HEK293 (cell line): Measurements from ENCODE around the gene RTRAF.

Experiments used
- CTCF ChIA-PET: fragments of 350-600 bp; formaldehyde crosslinking; extraction: SDS; loops from one replicate; lab custom pipeline; 2021; ENCODE audit warnings: antibody characterized with exemption; lab: Yijun Ruan, JAX
- POLR2A ChIA-PET: fragments of 300-600 bp; formaldehyde crosslinking; extraction: SDS; loops from one replicate; lab custom pipeline; 2020; ENCODE audit warnings: antibody characterized with exemption, inconsistent platforms; lab: Yijun Ruan, JAX
- H3K27ac ChIP-seq: fragments of 200-500 bp; sonication (Bioruptor generic); 2 replicates; pipeline ENCODE4 v1.5.1; 2014; ENCODE audit warnings: low read depth, low read length, control low read depth, inconsistent platforms; ENCODE audit errors: extremely low read depth
- H3K36me3 ChIP-seq, 2 experiments: fragments of 200-500 bp in 1 of 2; sonication (Bioruptor generic) in 1 of 2; 1 replicate in 1 of 2; 2 replicates in 1 of 2; pipeline ENCODE4 v1.5.1; 2014 to 2017; ENCODE audit warnings: inconsistent platforms in 2 of 2, low read length in 2 of 2; ENCODE audit not compliant: control insufficient read depth in 2 of 2, insufficient read depth in 1 of 2
- H3K4me1 ChIP-seq: fragments of 200-500 bp; sonication (Bioruptor generic); 2 replicates; pipeline ENCODE4 v1.5.1; 2014; ENCODE audit warnings: mild to moderate bottlenecking, low read length, inconsistent platforms; ENCODE audit not compliant: control insufficient read depth, insufficient read depth
- H3K4me3 ChIP-seq: 2 replicates; pipeline ENCODE4 v1.5.1; 2011; ENCODE audit warnings: low read depth, mild to moderate bottlenecking, control low read depth, low read length, moderate library complexity
- H3K9me3 ChIP-seq: fragments of 200-500 bp; sonication (Bioruptor generic); 2 replicates; pipeline ENCODE4 v1.5.1; 2014; ENCODE audit warnings: low read depth, low read length, inconsistent platforms; ENCODE audit not compliant: control insufficient read depth, insufficient read depth
- AEBP2 ChIP-seq: fragments of 450-650 bp; formaldehyde crosslinking; IDR thresholded peaks from 2 replicates; pipeline ENCODE4 v1.5.1; 2016; ENCODE audit warnings: missing biosample characterization, missing genetic modification characterization, borderline replicate concordance
- EGR2 ChIP-seq: fragments of 450-650 bp; formaldehyde crosslinking; IDR thresholded peaks from 2 replicates; pipeline ENCODE4 v1.5.1; 2016; ENCODE audit warnings: low read depth, missing biosample characterization, missing genetic modification characterization
- HIC1 ChIP-seq: fragments of 450-650 bp; formaldehyde crosslinking; IDR thresholded peaks from 2 replicates; pipeline ENCODE4 v1.5.1; 2016; ENCODE audit warnings: missing biosample characterization, missing genetic modification characterization
- PATZ1 ChIP-seq: fragments of 450-650 bp; formaldehyde crosslinking; IDR thresholded peaks from 2 replicates; pipeline ENCODE4 v1.5.1; 2016; ENCODE audit warnings: missing biosample characterization, missing genetic modification characterization
- RBAK ChIP-seq: fragments of 450-650 bp; formaldehyde crosslinking; IDR thresholded peaks from 2 replicates; pipeline ENCODE4 v1.5.1; 2016; ENCODE audit warnings: missing biosample characterization, missing genetic modification characterization
- SCRT1 ChIP-seq: fragments of 450-650 bp; formaldehyde crosslinking; IDR thresholded peaks from 2 replicates; pipeline ENCODE4 v1.5.1; 2016; ENCODE audit warnings: missing biosample characterization, missing genetic modification characterization, borderline replicate concordance
- SETDB1 ChIP-seq: IDR thresholded peaks from one replicate; pipeline ENCODE4 v1.6.1; 2017; ENCODE audit warnings: mild to moderate bottlenecking, low read length, moderate library complexity, mixed read lengths; ENCODE audit not compliant: insufficient read length
- SP7 ChIP-seq: fragments of 450-650 bp; formaldehyde crosslinking; IDR thresholded peaks from 2 replicates; pipeline ENCODE4 v1.5.1; 2016; ENCODE audit warnings: missing biosample characterization, missing genetic modification characterization
- WT1 ChIP-seq: fragments of 450-650 bp; formaldehyde crosslinking; IDR thresholded peaks from 2 replicates; pipeline ENCODE4 v1.5.1; 2016; ENCODE audit warnings: missing biosample characterization, missing genetic modification characterization
- YY1 ChIP-seq: fragments of 450-650 bp; formaldehyde crosslinking; IDR thresholded peaks from 2 replicates; pipeline ENCODE4 v1.5.1; 2018; ENCODE audit warnings: missing biosample characterization, missing genetic modification characterization
- ZBTB21 ChIP-seq: fragments of 450-650 bp; formaldehyde crosslinking; IDR thresholded peaks from 2 replicates; pipeline ENCODE4 v1.5.1; 2017; ENCODE audit warnings: missing biosample characterization, missing genetic modification characterization
- ZFHX2 ChIP-seq: fragments of 450-650 bp; formaldehyde crosslinking; conservative IDR thresholded peaks from 2 replicates; pipeline ENCODE4 v1.5.1; 2016; ENCODE audit warnings: missing biosample characterization, missing genetic modification characterization
- ZIC2 ChIP-seq: fragments of 450-650 bp; formaldehyde crosslinking; IDR thresholded peaks from 2 replicates; pipeline ENCODE4 v1.5.1; 2016; ENCODE audit warnings: missing biosample characterization, missing genetic modification characterization
- ZNF132 ChIP-seq: fragments of 450-650 bp; formaldehyde crosslinking; IDR thresholded peaks from 2 replicates; pipeline ENCODE4 v1.5.1; 2017; ENCODE audit warnings: missing biosample characterization, missing genetic modification characterization, borderline replicate concordance
- ZNF19 ChIP-seq: fragments of 450-650 bp; formaldehyde crosslinking; IDR thresholded peaks from 2 replicates; pipeline ENCODE4; 2016; ENCODE audit warnings: missing biosample characterization, missing genetic modification characterization, low read depth
- ZNF214 ChIP-seq: fragments of 450-650 bp; formaldehyde crosslinking; IDR thresholded peaks from 2 replicates; pipeline ENCODE4 v1.5.1; 2017; ENCODE audit warnings: missing biosample characterization, mild to moderate bottlenecking, missing genetic modification characterization, borderline replicate concordance
- ZNF248 ChIP-seq: fragments of 450-650 bp; formaldehyde crosslinking; IDR thresholded peaks from 2 replicates; pipeline ENCODE4 v1.5.1; 2017; ENCODE audit warnings: missing biosample characterization, missing genetic modification characterization
- ZNF266 ChIP-seq: fragments of 450-650 bp; formaldehyde crosslinking; IDR thresholded peaks from 2 replicates; pipeline ENCODE4 v1.5.1; 2016; ENCODE audit warnings: missing biosample characterization, missing genetic modification characterization, low read depth
- ZNF394 ChIP-seq: fragments of 450-650 bp; formaldehyde crosslinking; IDR thresholded peaks from 2 replicates; pipeline ENCODE4 v1.5.1; 2016; ENCODE audit warnings: missing biosample characterization, missing genetic modification characterization, mild to moderate bottlenecking, moderate library complexity, borderline replicate concordance
- ZNF501 ChIP-seq: fragments of 450-650 bp; formaldehyde crosslinking; IDR thresholded peaks from 2 replicates; pipeline ENCODE4 v1.5.1; 2016; ENCODE audit warnings: missing biosample characterization, missing genetic modification characterization
- ZNF529 ChIP-seq: fragments of 450-650 bp; formaldehyde crosslinking; IDR thresholded peaks from 2 replicates; pipeline ENCODE4 v1.5.1; 2017; ENCODE audit warnings: missing genetic modification characterization, missing biosample characterization; ENCODE audit not compliant: insufficient replicate concordance
- ZNF623 ChIP-seq: fragments of 450-650 bp; formaldehyde crosslinking; IDR thresholded peaks from 2 replicates; pipeline ENCODE4 v1.5.1; 2016; ENCODE audit warnings: missing biosample characterization, missing genetic modification characterization
- ZNF677 ChIP-seq: fragments of 450-650 bp; IDR thresholded peaks from 2 replicates; pipeline ENCODE4 v1.5.0; 2018; ENCODE audit warnings: missing biosample characterization, mild to moderate bottlenecking, missing genetic modification characterization, moderate library complexity
- ZNF747 ChIP-seq: fragments of 450-650 bp; formaldehyde crosslinking; IDR thresholded peaks from 2 replicates; pipeline ENCODE4 v1.5.1; 2016; ENCODE audit warnings: missing biosample characterization, missing genetic modification characterization
- ZNF768 ChIP-seq: fragments of 450-650 bp; formaldehyde crosslinking; IDR thresholded peaks from 2 replicates; pipeline ENCODE4 v1.5.1; 2018; ENCODE audit warnings: missing biosample characterization, mild to moderate bottlenecking, missing genetic modification characterization
- TF ChIP-seq, protein P1 (sequence below): fragments of 450-650 bp; formaldehyde crosslinking; optimal IDR thresholded peaks from 2 replicates; pipeline ENCODE3; 2016; ENCODE audit warnings: missing biosample characterization, mild to moderate bottlenecking, missing genetic modification characterization
- TF ChIP-seq, protein P2 (sequence below): fragments of 450-650 bp; formaldehyde crosslinking; IDR thresholded peaks from 2 replicates; pipeline ENCODE4 v1.5.1; 2016; ENCODE audit warnings: missing biosample characterization, missing genetic modification characterization

Gene RTRAF

DNA sequence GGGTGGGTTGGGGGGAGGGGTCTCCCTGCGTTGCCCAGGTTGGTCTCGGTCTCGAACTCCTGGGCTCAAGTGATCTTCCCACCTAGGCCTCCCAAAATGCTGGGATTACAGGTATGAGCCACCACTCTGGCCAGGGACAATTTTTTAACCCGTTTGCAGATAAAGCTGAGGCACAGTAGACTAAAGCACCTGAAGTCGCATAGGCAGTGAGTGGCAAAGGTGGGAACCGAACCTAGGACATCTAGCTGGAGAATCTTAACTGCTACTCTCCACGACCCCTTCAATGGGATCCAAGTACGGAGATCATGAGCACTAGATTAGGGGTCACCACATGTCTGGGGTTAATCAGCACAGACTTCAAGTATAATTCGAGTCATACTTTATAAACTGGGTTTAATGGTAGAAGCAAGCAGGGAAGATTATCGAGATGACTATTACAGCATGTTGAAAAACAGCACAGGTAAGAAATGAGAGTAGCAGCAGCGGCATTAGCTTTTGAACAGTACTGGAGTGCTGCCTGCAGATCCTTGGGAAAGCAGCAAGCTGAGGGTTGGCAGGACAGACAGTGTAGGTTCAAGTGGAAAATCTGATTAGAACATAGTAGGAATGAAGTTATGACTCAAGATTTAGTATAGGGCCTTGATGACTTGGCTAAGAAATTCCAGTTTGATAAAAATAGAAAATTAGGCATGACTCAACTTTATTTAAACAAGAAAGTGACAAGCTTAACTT, 55.6 kb downstream of the RTRAF start:
- Histone ChIP-seq H3K4me3 (no peak overlapping the region), H3K9me3 (no peaks in the 10 kb centered on the region), H3K36me3 (peaks cover 0 to 11% of the 10 kb centered on the region in 2 experiments; a peak in 2 of 3 replicates), H3K27ac (no peak overlapping the region), H3K4me1 (no peaks in the 10 kb centered on the region)
- CTCF ChIA-PET = interaction anchor here (0.7 to 2.4 kb wide), 9 partner anchors 9 to 227 kb away, joined by 3 to 10 read pairs (median 3); partner anchors contain the start of gene NID2
- TF ChIP-seq PATZ1 (tag by site-specific recombination) = no peak
- TF ChIP-seq ZFHX2 (tag by site-specific recombination) = no peak
- no peak for TF ChIP-seq ZNF623
- no peak for TF ChIP-seq ZNF132 (tag by site-specific recombination)
- TF ChIP-seq EGR2 (tag by site-specific recombination) = no peak
- TF ChIP-seq ZNF394 (tag by site-specific recombination) = no peak
- TF ChIP-seq RBAK = no peak
- TF ChIP-seq SETDB1 = no peak
- no peak for TF ChIP-seq ZNF19 (tag by site-specific recombination)
- no peak for TF ChIP-seq SP7 (tag by site-specific recombination)
- TF ChIP-seq ZNF529 (tag by site-specific recombination) = no peak
- TF ChIP-seq ZIC2 (tag by site-specific recombination) = no peak
- TF ChIP-seq ZBTB21 = no peak
- TF ChIP-seq YY1 (tag by site-specific recombination) = no peak
- TF ChIP-seq SCRT1 (tag by site-specific recombination) = no peak
- TF ChIP-seq WT1 (tag by site-specific recombination) = no peak
- TF ChIP-seq AEBP2 (tag by site-specific recombination) = no peak
- no peak for TF ChIP-seq HIC1 (tag by site-specific recombination)
- POLR2A ChIA-PET = no interaction called here

- H3K36me3 ChIP-seq = peaks cover 0 to 4% of the 10 kb centered on the region in 2 experiments; a peak in 1 of 3 replicates
- POLR2A ChIA-PET = interaction anchor here (0.6 to 1.6 kb wide), 2 partner anchors 14 to 23 kb away, joined by 4 to 7 read pairs; partner anchors contain the start of gene NID2
- H3K27ac ChIP-seq = no peak overlapping the region
- no peak overlapping the region for H3K4me3 ChIP-seq
- H3K4me1 ChIP-seq = no peaks in the 10 kb centered on the region
- CTCF ChIA-PET = interaction anchor here (0.7 to 2.4 kb wide), 5 partner anchors 9 to 87 kb away, joined by 3 to 10 read pairs (median 4); no protein-coding TSS in a partner anchor
- no peaks in the 10 kb centered on the region for H3K9me3 ChIP-seq
- no peak for TF ChIP-seq ZNF768 (tag by site-specific recombination)
- TF ChIP-seq ZNF501 (tag by site-specific recombination) = no peak
- TF ChIP-seq, protein P1, sequence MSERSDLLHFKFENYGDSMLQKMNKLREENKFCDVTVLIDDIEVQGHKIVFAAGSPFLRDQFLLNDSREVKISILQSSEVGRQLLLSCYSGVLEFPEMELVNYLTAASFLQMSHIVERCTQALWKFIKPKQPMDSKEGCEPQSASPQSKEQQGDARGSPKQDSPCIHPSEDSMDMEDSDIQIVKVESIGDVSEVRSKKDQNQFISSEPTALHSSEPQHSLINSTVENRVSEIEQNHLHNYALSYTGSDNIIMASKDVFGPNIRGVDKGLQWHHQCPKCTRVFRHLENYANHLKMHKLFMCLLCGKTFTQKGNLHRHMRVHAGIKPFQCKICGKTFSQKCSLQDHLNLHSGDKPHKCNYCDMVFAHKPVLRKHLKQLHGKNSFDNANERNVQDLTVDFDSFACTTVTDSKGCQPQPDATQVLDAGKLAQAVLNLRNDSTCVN = no peak
- no peak for TF ChIP-seq ZNF747 (tag by site-specific recombination)
- TF ChIP-seq, protein P2, sequence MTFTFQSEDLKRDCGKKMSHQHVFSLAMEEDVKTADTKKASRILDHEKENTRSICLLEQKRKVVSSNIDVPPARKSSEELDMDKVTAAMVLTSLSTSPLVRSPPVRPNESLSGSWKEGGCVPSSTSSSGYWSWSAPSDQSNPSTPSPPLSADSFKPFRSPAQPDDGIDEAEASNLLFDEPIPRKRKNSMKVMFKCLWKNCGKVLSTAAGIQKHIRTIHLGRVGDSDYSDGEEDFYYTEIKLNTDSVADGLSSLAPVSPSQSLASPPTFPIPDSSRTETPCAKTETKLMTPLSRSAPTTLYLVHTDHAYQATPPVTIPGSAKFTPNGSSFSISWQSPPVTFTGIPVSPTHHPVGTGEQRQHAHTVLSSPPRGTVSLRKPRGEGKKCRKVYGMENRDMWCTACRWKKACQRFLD = no peak
- no peak for TF ChIP-seq ZNF266 (tag by site-specific recombination)
- TF ChIP-seq ZNF214 (tag by site-specific recombination) = no peak
- no peak for TF ChIP-seq ZNF677 (tag by site-specific recombination)
- no peak for TF ChIP-seq ZNF248 (tag by site-specific recombination)
Observed at GRCh38 chr14:52046376-52046917, 57.1 kb downstream of the RTRAF start.
